CD4-positive, alpha-beta T cell treated with Interleukin-10 for 1 hour (primary cell): Measurements from ENCODE around the gene SIGLEC11.
"Not testable (repeated sequence)": the region's sequence is repeated elsewhere in the genome, so short reads cannot be mapped to it uniquely, and the experiment has no call there.

Source experiments
- DNase-seq: peaks from one replicate; pipeline ENCODE4 v3.0.0-alpha.2; 2020

The SIGLEC11 gene

GRCh38 chr19:49960980-49961379, at the start of gene SIGLEC11:
SIGLEC11 (minus strand) TSS chr19:49961172; CDS start chr19:49961081, 91 bp downstream.
- not testable (repeated sequence) for DNase-seq

- no peak for DNase-seq
Observed at GRCh38 chr19:50008532-50008931, 47.6 kb upstream of the SIGLEC11 start.

- DNase-seq = no peak
Observed at GRCh38 chr19:50007947-50008346, 47.0 kb upstream of the SIGLEC11 start.

GRCh38 chr19:50007170-50007569, 46.2 kb upstream of the SIGLEC11 start:
- no peak for DNase-seq

- DNase-seq = no peak
Observed at GRCh38 chr19:50005428-50005827, 44.5 kb upstream of the SIGLEC11 start.

GRCh38 chr19:50003810-50004419, 42.9 kb upstream of the SIGLEC11 start:
- DNase-seq = peak; percentile 19

GRCh38 chr19:50003254-50003788, 42.3 kb upstream of the SIGLEC11 start:
- DNase-seq = no peak

GRCh38 chr19:50002386-50002960, 41.5 kb upstream of the SIGLEC11 start:
- DNase-seq = no peak

GRCh38 chr19:50001775-50002174, 40.8 kb upstream of the SIGLEC11 start:
- DNase-seq = no peak

- DNase-seq = no peak
Observed at GRCh38 chr19:50000841-50001557, 40.0 kb upstream of the SIGLEC11 start.

- DNase-seq = no peak
Observed at GRCh38 chr19:50000038-50000840, 39.3 kb upstream of the SIGLEC11 start.

GRCh38 chr19:49999371-50000010, 38.5 kb upstream of the SIGLEC11 start:
- DNase-seq = no peak

GRCh38 chr19:49997709-49998108, 36.7 kb upstream of the SIGLEC11 start:
- peak; percentile 45 for DNase-seq

GRCh38 chr19:49988433-49988832, 27.5 kb upstream of the SIGLEC11 start:
- no peak for DNase-seq

GRCh38 chr19:49988007-49988406, 27.0 kb upstream of the SIGLEC11 start:
- DNase-seq = no peak

GRCh38 chr19:49987159-49987698, 26.3 kb upstream of the SIGLEC11 start:
- DNase-seq = peak; percentile 82

- DNase-seq = no peak
Observed at GRCh38 chr19:49986354-49986753, 25.4 kb upstream of the SIGLEC11 start.

- no peak for DNase-seq
Observed at GRCh38 chr19:49985871-49986270, 24.9 kb upstream of the SIGLEC11 start.

- no peak for DNase-seq
Observed at GRCh38 chr19:49984491-49984890, 23.5 kb upstream of the SIGLEC11 start.

GRCh38 chr19:49983645-49984229, 22.8 kb upstream of the SIGLEC11 start:
- DNase-seq = peak; percentile 79
